Measurements from ENCODE around the gene CYP1A1.

- TF ChIP-seq CTCF (IDR thresholded peaks at IDR 0.05; ENCODE audit: low read length): no peak
- TF ChIP-seq EZH2 (IDR thresholded peaks at IDR 0.05; ENCODE audit: borderline replicate concordance, low read length): no peak
Measured at GRCh38 chr15:74773731-74774252, 48.5 kb upstream of the CYP1A1 start.

All from OCI-LY1 (cell line).